ENCODE measurements around the gene SOD3.

SOD3 gene

GRCh38 chr4:24845902-24846301 is 50.5 kb downstream of the SOD3 start:
- no peak for DNase-seq

DNA sequence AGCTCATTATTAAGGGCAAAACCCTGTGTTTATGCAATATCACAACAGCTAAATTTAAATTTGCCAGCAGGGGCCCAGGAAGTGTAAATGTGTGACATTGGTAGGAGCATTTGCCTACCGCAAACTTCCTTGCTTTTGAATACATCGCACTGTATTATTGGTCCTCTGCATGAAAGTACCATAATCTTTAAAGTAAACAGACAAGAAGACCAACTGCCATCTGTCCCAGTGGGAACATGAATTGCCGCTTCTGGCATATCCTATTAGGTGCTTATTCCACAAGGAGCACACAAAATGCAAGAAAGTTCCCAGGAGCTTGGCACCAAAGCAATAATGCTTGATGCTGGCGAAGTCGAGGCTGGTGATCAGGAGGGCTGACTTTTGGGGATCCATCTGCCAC is 51.3 kb downstream of the SOD3 start:
- DNase-seq, result no peak

DNA sequence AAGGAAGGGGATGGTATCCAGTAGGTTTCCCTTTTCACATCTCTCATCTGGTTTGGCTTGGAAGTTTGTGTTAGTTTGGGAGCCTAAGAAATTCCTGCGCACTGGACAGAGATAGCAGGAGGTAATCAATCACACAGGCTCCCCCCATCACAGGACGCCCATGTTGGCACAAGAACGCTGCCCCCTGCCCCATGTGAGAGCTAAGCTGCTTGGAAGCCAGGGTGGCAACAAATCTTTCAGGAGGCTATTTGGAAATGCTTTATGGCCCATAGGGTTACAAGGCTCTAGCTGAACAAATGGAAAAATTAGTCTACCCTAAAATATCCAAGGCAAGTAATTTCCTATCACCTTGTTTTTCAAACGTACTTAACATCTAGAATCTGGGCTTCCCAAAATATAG is 54.0 kb downstream of the SOD3 start:
- no peak for DNase-seq

GRCh38 chr4:24849756-24850155 is 54.4 kb downstream of the SOD3 start:
- DNase-seq, result no peak

Measured in stimulated activated naive CD4-positive, alpha-beta T cell (primary cell).